Measurements from ENCODE around the gene WDSUB1. TPM values are rescaled to one million over a fixed set of nuclear protein-coding genes. Genes with fewer than 3 reads are reported as not detected.

WDSUB1 gene
- polyA plus RNA-seq, 1 of the 3 experiments (the other 2 are of a cell fraction): 5.3 TPM

GRCh38 chr2:159262226-159262625 is 24.3 kb downstream of the WDSUB1 start (continued):
- TF ChIP-seq USF2 (IDR thresholded peaks at IDR 0.05; ENCODE audit: borderline replicate concordance, low read depth, low read length) (no peak), USF1 (IDR thresholded peaks at IDR 0.05; ENCODE audit: borderline replicate concordance, low read depth) (no peak), FOXM1 (IDR thresholded peaks at IDR 0.05; ENCODE audit: low read depth) (no peak), GATA2 (CRISPR knock-in tag; IDR thresholded peaks at IDR 0.05) (no peak)

GRCh38 chr2:159256159-159256558 is 30.3 kb downstream of the WDSUB1 start:
- peaks cover 12 to 24% of the 10 kb centered on the region in 2 experiments for H3K36me3 ChIP-seq (replicated peaks in 1 of 2; ENCODE audit: control insufficient read depth in 1 of 2, insufficient read depth in 2 of 2, low read length in 1 of 2)
- no peaks in the 10 kb centered on the region for H4K20me1 ChIP-seq (ENCODE audit: insufficient read depth)
- WGBS (ENCODE audit: low lambda C conversion rate): 76% methylated on average over 2 of the region's 2 CpGs
- no peak for DNase-seq
- no peaks in the 10 kb centered on the region for H3K9me2 ChIP-seq
- H3K4me3 ChIP-seq (ENCODE audit: low read depth in 2 of 2, low read length in 1 of 2): no peak overlapping the region
- no peaks in the 10 kb centered on the region for H3K9me3 ChIP-seq
- no peak overlapping the region for H3K27ac ChIP-seq (ENCODE audit: low read depth in 2 of 2, low read length in 1 of 2)
- POLR2A ChIA-PET: no interaction called here
- no peaks in the 10 kb centered on the region for H3K79me2 ChIP-seq (ENCODE audit: insufficient read depth)
- no peaks in the 10 kb centered on the region for H3K4me1 ChIP-seq (ENCODE audit: control insufficient read depth in 1 of 2, insufficient read depth in 2 of 2, low read depth in 1 of 2, low read length in 1 of 2)
- no peak overlapping the region for H3K4me2 ChIP-seq
- peaks cover 10% of the 10 kb centered on the region for H3F3A ChIP-seq (replicated peaks; ENCODE audit: insufficient read depth)
- no peak overlapping the region for H3K9ac ChIP-seq
- H3K27me3 ChIP-seq (ENCODE audit: insufficient read depth): no peaks in the 10 kb centered on the region
- CTCF ChIA-PET: interaction anchor here (0.9 kb wide), 1 partner anchor 71 kb away, joined by 3 read pairs; no protein-coding TSS in a partner anchor
- TF ChIP-seq SMC3 (IDR thresholded peaks at IDR 0.05; ENCODE audit: low read depth, low read length) (no peak), MAX (IDR thresholded peaks at IDR 0.05; ENCODE audit: low read depth) (no peak)
- no peak overlapping the region for H2AFZ ChIP-seq (ENCODE audit: low read depth)

GRCh38 chr2:159252905-159253304 is 33.6 kb downstream of the WDSUB1 start:
- H3K79me2 ChIP-seq (ENCODE audit: insufficient read depth): no peaks in the 10 kb centered on the region
- peaks cover 15 to 27% of the 10 kb centered on the region in 2 experiments for H3K36me3 ChIP-seq (replicated peaks in 1 of 2; ENCODE audit: control insufficient read depth in 1 of 2, insufficient read depth in 2 of 2, low read length in 1 of 2)
- no peaks in the 10 kb centered on the region for H3K9me2 ChIP-seq
- no peaks in the 10 kb centered on the region for H3K4me1 ChIP-seq (ENCODE audit: control insufficient read depth in 1 of 2, insufficient read depth in 2 of 2, low read depth in 1 of 2, low read length in 1 of 2)
- H3K4me2 ChIP-seq: no peak overlapping the region
- 91% methylated on average over 4 of the region's 4 CpGs for WGBS (ENCODE audit: low lambda C conversion rate)
- no peaks in the 10 kb centered on the region for H4K20me1 ChIP-seq (ENCODE audit: insufficient read depth)
- no peaks in the 10 kb centered on the region for H3K9me3 ChIP-seq
- peaks cover 13% of the 10 kb centered on the region for H3F3A ChIP-seq (replicated peaks; ENCODE audit: insufficient read depth)
- no peak overlapping the region for H2AFZ ChIP-seq (ENCODE audit: low read depth)
- CTCF ChIA-PET: interaction anchor here (1.2 kb wide), 1 partner anchor 554 kb away, joined by 3 read pairs; no protein-coding TSS in a partner anchor
- H3K4me3 ChIP-seq (ENCODE audit: low read depth in 2 of 2, low read length in 1 of 2): no peak overlapping the region
- no peak overlapping the region for H3K9ac ChIP-seq
- no peak overlapping the region for H3K27ac ChIP-seq (ENCODE audit: low read depth in 2 of 2, low read length in 1 of 2)
- no peak for DNase-seq
- no peaks in the 10 kb centered on the region for H3K27me3 ChIP-seq (ENCODE audit: insufficient read depth)
- POLR2A ChIA-PET: no interaction called here
- TF ChIP-seq FOXJ3 (CRISPR knock-in tag; IDR thresholded peaks at IDR 0.05): no peak
- no peak for TF ChIP-seq EZH2phosphoT487 (IDR thresholded peaks at IDR 0.05; ENCODE audit: borderline replicate concordance, low read depth)
- no peak for TF ChIP-seq JUND (IDR thresholded peaks at IDR 0.05)
- TF ChIP-seq ZBTB33 (IDR thresholded peaks at IDR 0.05; ENCODE audit: borderline replicate concordance, low read depth): no peak
- no peak for TF ChIP-seq RAD21 (IDR thresholded peaks at IDR 0.05; ENCODE audit: low read length)
- TF ChIP-seq FOSL2 (IDR thresholded peaks at IDR 0.05; ENCODE audit: borderline replicate concordance, low read depth): no peak
- TF ChIP-seq CHD2 (IDR thresholded peaks at IDR 0.05; ENCODE audit: low read length, partially characterized antibody): no peak
- no peak for TF ChIP-seq REST (IDR thresholded peaks at IDR 0.05; ENCODE audit: low read depth, low read length)
- no peak for TF ChIP-seq MAX (IDR thresholded peaks at IDR 0.05; ENCODE audit: low read depth)
